ENCODE data around the gene CLEC16A.

DNA sequence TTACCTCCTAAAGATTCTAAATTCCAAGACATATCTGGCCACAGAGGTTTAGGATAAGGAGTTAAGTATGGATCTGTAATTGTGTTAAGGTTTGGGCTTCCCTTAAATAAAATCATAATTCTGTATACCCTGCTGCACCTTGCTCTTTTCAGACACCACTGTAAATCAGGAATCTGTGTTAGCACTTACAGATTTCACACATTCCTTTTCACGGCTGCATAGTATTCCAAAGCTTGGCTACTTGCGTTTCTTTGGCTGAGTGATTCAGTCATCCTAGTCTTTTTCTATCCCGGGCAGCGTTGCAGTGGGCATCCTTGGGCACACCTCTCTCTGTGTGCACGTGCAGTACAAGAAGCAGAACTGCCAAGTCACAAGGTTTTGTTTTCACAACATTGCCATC lies 205.8 kb downstream of the CLEC16A start:
- TF ChIP-seq, protein P1, sequence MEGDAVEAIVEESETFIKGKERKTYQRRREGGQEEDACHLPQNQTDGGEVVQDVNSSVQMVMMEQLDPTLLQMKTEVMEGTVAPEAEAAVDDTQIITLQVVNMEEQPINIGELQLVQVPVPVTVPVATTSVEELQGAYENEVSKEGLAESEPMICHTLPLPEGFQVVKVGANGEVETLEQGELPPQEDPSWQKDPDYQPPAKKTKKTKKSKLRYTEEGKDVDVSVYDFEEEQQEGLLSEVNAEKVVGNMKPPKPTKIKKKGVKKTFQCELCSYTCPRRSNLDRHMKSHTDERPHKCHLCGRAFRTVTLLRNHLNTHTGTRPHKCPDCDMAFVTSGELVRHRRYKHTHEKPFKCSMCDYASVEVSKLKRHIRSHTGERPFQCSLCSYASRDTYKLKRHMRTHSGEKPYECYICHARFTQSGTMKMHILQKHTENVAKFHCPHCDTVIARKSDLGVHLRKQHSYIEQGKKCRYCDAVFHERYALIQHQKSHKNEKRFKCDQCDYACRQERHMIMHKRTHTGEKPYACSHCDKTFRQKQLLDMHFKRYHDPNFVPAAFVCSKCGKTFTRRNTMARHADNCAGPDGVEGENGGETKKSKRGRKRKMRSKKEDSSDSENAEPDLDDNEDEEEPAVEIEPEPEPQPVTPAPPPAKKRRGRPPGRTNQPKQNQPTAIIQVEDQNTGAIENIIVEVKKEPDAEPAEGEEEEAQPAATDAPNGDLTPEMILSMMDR (IDR thresholded peaks at IDR 0.05) = no peak
- TF ChIP-seq POLR2A (IDR thresholded peaks at IDR 0.05) = no peak
